Lung (tissue), 12 donors: ENCODE data around the gene ALPL. TPM values are rescaled to one million over a fixed set of nuclear protein-coding genes. Genes with fewer than 3 reads are reported as not detected.

Experiments
- ATAC-seq: fragments of 200-7000 bp; cut with Tn5 transposase; one replicate; pipeline ENCODE4 v1.9.1; 2020; ENCODE audit warnings: moderate number of reproducible peaks; ENCODE audit not compliant: insufficient read depth, low FRiP score
- DNase-seq, 3 donors: peaks; one replicate each; pipeline ENCODE4 v3.0.0-alpha.2; 2013 to 2017
- H3K27ac ChIP-seq, 2 donors: one replicate each; pipeline ENCODE4 v1.5.1; 2013; ENCODE audit warnings: mild to moderate bottlenecking in 2 of 2, moderate library complexity in 2 of 2, control low read depth in 1 of 2, inconsistent platforms in 1 of 2, low read depth in 1 of 2, low read length in 1 of 2
- H3K27me3 ChIP-seq, 3 donors: one replicate each; pipeline ENCODE4 v1.5.1; 2013; ENCODE audit warnings: low read length in 2 of 3; ENCODE audit not compliant: control insufficient read depth in 3 of 3, insufficient read depth in 3 of 3
- H3K36me3 ChIP-seq, 4 donors: one replicate each; pipeline ENCODE4 v1.5.1; 2013; ENCODE audit warnings: low read length in 4 of 4, mild to moderate bottlenecking in 1 of 4, moderate library complexity in 1 of 4; ENCODE audit not compliant: control insufficient read depth in 4 of 4, insufficient read depth in 4 of 4
- H3K4me1 ChIP-seq, 5 donors: one replicate each; pipeline ENCODE4 v1.5.1; 2013; ENCODE audit warnings: low read length in 5 of 5, mild to moderate bottlenecking in 2 of 5, moderate library complexity in 1 of 5; ENCODE audit not compliant: control insufficient read depth in 5 of 5, insufficient read depth in 5 of 5
- H3K4me3 ChIP-seq: one replicate; pipeline ENCODE4 v1.5.1; 2013; ENCODE audit warnings: mild to moderate bottlenecking, control low read depth, moderate library complexity
- H3K9ac ChIP-seq, 2 donors: one replicate each; pipeline ENCODE4 v1.5.1; 2013; ENCODE audit warnings: low read length in 2 of 2, control low read depth in 1 of 2; ENCODE audit not compliant: insufficient read depth in 1 of 2
- H3K9me3 ChIP-seq, 4 donors: one replicate each; pipeline ENCODE4 v1.5.1; 2013; ENCODE audit warnings: low read length in 3 of 4, mild to moderate bottlenecking in 1 of 4, moderate library complexity in 1 of 4; ENCODE audit not compliant: control insufficient read depth in 4 of 4, insufficient read depth in 3 of 4
- WGBS, 2 donors: extraction: QIAGEN DNeasy Blood & Tissue Kit; methylation state at CpG; one replicate each; pipeline ENCODE4 v1.1.7; 2013; 5-methylcytosine and 5-hydroxymethylcytosine counted together
- polyA plus RNA-seq, 2 donors: library from polyadenylated mRNA; stranded (reverse); fragments of 200-250 nt; gene quantifications; one replicate each; pipeline ENCODE4 v1.2.1, GENCODE V29; 2013
- total RNA-seq, 2 donors: library from RNA; depleted of rRNA in 1 of 2; stranded (reverse); fragments of >200 nt in 1 of 2; gene quantifications; one replicate each; pipeline ENCODE4 v1.2.1, GENCODE V29; 2014 to 2021
- TF ChIP-seq, protein P1 (sequence below): IDR thresholded peaks from 2 replicates; pipeline ENCODE4 v1.5.1; 2012; ENCODE audit warnings: mild to moderate bottlenecking; ENCODE audit errors: control extremely low read depth, extremely low read depth
- donor health status: control.
- donor health status: control.
- donor health status: Bipolar disorder and iron deficiency.
- donor health status: healthy.
- donor health status: DM: yes; HTN: yes; CAD: no.

The ALPL gene
- total and polyA plus RNA-seq, 4 donors: 38.6 to 242 (median 230) TPM

DNA sequence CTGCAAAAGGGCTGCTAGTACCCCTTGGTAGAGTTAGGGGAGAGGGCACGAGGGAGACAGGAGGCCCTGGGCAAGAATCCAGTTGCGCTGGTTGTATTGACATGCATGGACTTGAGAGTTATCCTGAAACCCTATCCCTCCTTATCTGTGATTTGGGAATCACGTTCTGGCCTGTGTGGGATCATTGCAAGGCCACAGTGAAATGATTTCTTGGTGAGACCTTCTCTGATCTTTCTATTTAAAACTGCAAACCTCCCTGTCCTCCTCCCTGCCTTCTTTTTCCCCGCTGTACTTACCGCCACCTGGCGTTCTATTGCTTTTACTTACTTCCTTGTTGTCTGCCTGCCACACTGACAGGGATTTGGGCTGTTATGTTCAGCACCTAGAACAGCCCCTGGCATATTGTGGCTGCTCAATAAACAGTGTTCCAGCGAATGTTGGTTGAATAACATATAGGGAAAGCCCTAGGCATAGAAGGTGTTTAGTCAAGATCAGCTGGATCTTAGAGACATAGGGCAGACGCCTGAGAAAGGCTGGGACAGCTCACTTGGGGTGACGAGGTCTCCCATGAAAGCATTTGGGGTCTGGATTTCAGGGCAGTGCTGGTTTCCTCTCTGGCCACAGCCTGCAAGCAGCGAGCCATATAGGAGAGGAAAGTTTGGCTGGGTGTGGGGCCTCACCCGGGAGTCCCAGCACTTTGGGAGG lies 25.6 kb downstream of the ALPL start:
- peaks cover 0 to 8% (median 3%) of the 10 kb centered on the region in 5 donors for H3K4me1 ChIP-seq
- ATAC-seq (no peak), DNase-seq (peak; percentile 46 to 69 (median 67))
- TF ChIP-seq, protein P1, sequence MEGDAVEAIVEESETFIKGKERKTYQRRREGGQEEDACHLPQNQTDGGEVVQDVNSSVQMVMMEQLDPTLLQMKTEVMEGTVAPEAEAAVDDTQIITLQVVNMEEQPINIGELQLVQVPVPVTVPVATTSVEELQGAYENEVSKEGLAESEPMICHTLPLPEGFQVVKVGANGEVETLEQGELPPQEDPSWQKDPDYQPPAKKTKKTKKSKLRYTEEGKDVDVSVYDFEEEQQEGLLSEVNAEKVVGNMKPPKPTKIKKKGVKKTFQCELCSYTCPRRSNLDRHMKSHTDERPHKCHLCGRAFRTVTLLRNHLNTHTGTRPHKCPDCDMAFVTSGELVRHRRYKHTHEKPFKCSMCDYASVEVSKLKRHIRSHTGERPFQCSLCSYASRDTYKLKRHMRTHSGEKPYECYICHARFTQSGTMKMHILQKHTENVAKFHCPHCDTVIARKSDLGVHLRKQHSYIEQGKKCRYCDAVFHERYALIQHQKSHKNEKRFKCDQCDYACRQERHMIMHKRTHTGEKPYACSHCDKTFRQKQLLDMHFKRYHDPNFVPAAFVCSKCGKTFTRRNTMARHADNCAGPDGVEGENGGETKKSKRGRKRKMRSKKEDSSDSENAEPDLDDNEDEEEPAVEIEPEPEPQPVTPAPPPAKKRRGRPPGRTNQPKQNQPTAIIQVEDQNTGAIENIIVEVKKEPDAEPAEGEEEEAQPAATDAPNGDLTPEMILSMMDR: no peak
- WGBS, 2 donors: 50 to 58% methylated on average over 11 of the region's 11 CpGs
- no peaks in the 10 kb centered on the region for H3K36me3 ChIP-seq
- H3K27me3 ChIP-seq: peaks cover 0 to 4% (median 0%) of the 10 kb centered on the region in 3 donors
- no peak overlapping the region for H3K9ac ChIP-seq
- H3K4me3 ChIP-seq: no peak overlapping the region
- peak overlapping the region in 1 of 2 donors; percentile 39 for H3K27ac ChIP-seq
- no peaks in the 10 kb centered on the region for H3K9me3 ChIP-seq

GRCh38 chr1:21536218-21536617 lies 27.0 kb downstream of the ALPL start:
- no peak overlapping the region for H3K4me3 ChIP-seq
- TF ChIP-seq, protein P1: no peak
- H3K36me3 ChIP-seq: no peaks in the 10 kb centered on the region
- peaks cover 0 to 4% (median 0%) of the 10 kb centered on the region in 3 donors for H3K27me3 ChIP-seq
- peaks cover 0 to 8% (median 3%) of the 10 kb centered on the region in 5 donors for H3K4me1 ChIP-seq
- no peaks in the 10 kb centered on the region for H3K9me3 ChIP-seq
- H3K9ac ChIP-seq: no peak overlapping the region
- H3K27ac ChIP-seq: no peak overlapping the region
- DNase-seq (peak in 2 of 3 donors; percentile 70 to 86), ATAC-seq (no peak)
- 64 to 85% methylated on average over 2 of the region's 2 CpGs for WGBS, 2 donors

GRCh38 chr1:21537511-21537931 lies 28.3 kb downstream of the ALPL start:
- ATAC-seq (no peak), DNase-seq (peak in 2 of 3 donors; percentile 27 to 45)
- Histone ChIP-seq H3K27ac (peak overlapping the region; percentile 18 to 29), H3K36me3 (no peaks in the 10 kb centered on the region), H3K27me3 (peaks cover 0 to 4% (median 0%) of the 10 kb centered on the region in 3 donors), H3K4me1 (peaks cover 0 to 8% (median 5%) of the 10 kb centered on the region in 5 donors), H3K9ac (peak overlapping the region in 1 of 2 donors; percentile 16), H3K9me3 (no peaks in the 10 kb centered on the region), H3K4me3 (no peak overlapping the region)
- TF ChIP-seq, protein P1: no peak
- 36% methylated on average over 12 of the region's 12 CpGs for WGBS, 2 donors
